HL-60 (cell line): Measurements from ENCODE around the gene P2RX1.

Experiments
- DNase-seq, 2 experiments: peaks; one replicate each; pipeline ENCODE4 v3.0.0-alpha.2; 2010 to 2020; ENCODE audit warnings: low read depth in 1 of 2, low spot score in 1 of 2
- H3K27ac ChIP-seq: fragments of 250-450 bp; sonication (Bioruptor Pico); replicated peaks from 2 replicates; pipeline ENCODE4 v1.5.1; 2020; ENCODE audit warnings: mild to moderate bottlenecking, moderate library complexity
- H3K27me3 ChIP-seq: fragments of 250-450 bp; sonication (Bioruptor Pico); 2 replicates; pipeline ENCODE4 v1.5.1; 2021; ENCODE audit warnings: mild to moderate bottlenecking, moderate library complexity; ENCODE audit not compliant: insufficient read depth, poor library complexity, severe bottlenecking
- H3K4me3 ChIP-seq: replicated peaks from 2 replicates; pipeline ENCODE4 v1.5.1; 2011; ENCODE audit warnings: mild to moderate bottlenecking, control low read depth, low read length; ENCODE audit not compliant: insufficient read depth
- GABPA ChIP-seq: IDR thresholded peaks from 2 replicates; pipeline ENCODE4 v1.6.1; 2012; ENCODE audit warnings: low read depth
- POLR2AphosphoS5 ChIP-seq: IDR thresholded peaks from 2 replicates; pipeline ENCODE4 v1.6.1; 2012; ENCODE audit warnings: low read depth
- SPI1 ChIP-seq: IDR thresholded peaks from 2 replicates; pipeline ENCODE4 v1.6.1; 2012; ENCODE audit warnings: low read depth, mild to moderate bottlenecking, borderline replicate concordance
- TF ChIP-seq, protein P1 (sequence below): IDR thresholded peaks from one replicate; pipeline ENCODE4 v1.5.1; 2011; ENCODE audit warnings: low read length, control low read depth, inconsistent platforms; ENCODE audit not compliant: insufficient read depth
- TF ChIP-seq, protein P2 (sequence below): IDR thresholded peaks from 2 replicates; pipeline ENCODE4 v1.6.1; 2012; ENCODE audit warnings: low read depth; ENCODE audit not compliant: insufficient replicate concordance

The P2RX1 gene

DNA sequence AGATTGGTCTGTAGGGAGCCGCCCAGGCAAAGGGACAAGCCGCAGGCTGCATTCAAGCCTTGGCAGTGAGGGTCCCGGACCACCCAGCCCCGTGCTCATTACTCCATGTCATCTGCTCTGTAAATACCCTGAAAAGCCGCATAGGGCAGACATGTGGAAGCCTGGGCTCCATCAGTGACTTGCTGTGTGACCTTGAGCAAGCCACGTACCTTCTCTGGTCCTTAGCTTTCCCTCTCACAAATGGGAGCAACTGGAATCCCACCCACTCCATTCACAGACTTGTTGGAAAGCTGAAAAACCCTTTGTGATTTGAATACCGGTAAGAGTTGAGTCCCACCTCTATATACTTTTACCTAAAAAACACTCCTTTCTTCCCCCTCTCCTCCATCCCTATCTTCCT, 35.3 kb downstream of the P2RX1 start:
- no peak for DNase-seq
- H3K27me3 ChIP-seq: no peaks in the 10 kb centered on the region
- H3K27ac ChIP-seq: no peak overlapping the region
- TF ChIP-seq, protein P1, sequence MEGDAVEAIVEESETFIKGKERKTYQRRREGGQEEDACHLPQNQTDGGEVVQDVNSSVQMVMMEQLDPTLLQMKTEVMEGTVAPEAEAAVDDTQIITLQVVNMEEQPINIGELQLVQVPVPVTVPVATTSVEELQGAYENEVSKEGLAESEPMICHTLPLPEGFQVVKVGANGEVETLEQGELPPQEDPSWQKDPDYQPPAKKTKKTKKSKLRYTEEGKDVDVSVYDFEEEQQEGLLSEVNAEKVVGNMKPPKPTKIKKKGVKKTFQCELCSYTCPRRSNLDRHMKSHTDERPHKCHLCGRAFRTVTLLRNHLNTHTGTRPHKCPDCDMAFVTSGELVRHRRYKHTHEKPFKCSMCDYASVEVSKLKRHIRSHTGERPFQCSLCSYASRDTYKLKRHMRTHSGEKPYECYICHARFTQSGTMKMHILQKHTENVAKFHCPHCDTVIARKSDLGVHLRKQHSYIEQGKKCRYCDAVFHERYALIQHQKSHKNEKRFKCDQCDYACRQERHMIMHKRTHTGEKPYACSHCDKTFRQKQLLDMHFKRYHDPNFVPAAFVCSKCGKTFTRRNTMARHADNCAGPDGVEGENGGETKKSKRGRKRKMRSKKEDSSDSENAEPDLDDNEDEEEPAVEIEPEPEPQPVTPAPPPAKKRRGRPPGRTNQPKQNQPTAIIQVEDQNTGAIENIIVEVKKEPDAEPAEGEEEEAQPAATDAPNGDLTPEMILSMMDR: no peak
- no peak for TF ChIP-seq SPI1
- TF ChIP-seq, protein P2, sequence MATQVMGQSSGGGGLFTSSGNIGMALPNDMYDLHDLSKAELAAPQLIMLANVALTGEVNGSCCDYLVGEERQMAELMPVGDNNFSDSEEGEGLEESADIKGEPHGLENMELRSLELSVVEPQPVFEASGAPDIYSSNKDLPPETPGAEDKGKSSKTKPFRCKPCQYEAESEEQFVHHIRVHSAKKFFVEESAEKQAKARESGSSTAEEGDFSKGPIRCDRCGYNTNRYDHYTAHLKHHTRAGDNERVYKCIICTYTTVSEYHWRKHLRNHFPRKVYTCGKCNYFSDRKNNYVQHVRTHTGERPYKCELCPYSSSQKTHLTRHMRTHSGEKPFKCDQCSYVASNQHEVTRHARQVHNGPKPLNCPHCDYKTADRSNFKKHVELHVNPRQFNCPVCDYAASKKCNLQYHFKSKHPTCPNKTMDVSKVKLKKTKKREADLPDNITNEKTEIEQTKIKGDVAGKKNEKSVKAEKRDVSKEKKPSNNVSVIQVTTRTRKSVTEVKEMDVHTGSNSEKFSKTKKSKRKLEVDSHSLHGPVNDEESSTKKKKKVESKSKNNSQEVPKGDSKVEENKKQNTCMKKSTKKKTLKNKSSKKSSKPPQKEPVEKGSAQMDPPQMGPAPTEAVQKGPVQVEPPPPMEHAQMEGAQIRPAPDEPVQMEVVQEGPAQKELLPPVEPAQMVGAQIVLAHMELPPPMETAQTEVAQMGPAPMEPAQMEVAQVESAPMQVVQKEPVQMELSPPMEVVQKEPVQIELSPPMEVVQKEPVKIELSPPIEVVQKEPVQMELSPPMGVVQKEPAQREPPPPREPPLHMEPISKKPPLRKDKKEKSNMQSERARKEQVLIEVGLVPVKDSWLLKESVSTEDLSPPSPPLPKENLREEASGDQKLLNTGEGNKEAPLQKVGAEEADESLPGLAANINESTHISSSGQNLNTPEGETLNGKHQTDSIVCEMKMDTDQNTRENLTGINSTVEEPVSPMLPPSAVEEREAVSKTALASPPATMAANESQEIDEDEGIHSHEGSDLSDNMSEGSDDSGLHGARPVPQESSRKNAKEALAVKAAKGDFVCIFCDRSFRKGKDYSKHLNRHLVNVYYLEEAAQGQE: no peak
- TF ChIP-seq POLR2AphosphoS5: no peak
- TF ChIP-seq GABPA: no peak
- no peak overlapping the region for H3K4me3 ChIP-seq

DNA sequence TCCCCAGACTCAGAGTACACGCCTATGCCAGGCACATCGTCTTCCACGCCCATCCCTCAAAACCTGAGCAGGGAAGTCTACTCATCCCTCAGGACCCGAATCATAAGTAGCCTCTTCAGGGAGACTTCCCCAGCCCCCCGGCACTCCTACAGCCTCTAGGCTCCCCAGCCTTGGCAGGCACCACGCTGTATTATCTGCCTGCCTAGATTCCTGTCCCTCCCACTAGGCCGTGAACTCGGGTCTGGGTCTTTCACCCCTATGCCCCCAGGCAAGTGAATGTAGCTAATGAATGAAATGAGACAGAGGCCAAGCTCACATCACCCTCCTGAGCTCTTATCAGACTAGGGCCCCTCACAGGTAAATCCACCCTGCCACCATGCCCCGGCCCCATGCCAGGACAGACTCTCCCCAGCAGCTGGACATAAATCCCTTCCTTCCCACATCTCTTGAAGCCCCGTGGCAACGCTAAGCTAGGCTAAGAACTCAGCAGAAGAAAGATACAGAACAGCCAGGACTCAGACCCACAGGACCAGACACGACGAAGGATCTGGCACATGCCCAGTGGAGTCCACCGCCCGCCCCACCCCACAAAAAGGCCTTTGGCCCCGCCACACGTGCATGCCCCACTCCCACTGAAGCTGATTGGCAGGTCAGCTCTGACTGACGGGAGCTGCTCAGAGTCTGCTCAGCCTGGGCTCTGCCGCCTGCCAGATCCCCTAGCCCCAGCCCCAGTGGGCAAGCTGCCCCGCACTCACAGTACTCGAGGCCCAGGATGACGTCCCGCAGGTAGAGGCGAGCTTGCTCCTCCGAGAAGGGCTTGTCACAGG, 36.5 kb downstream of the P2RX1 start:
- no peak overlapping the region for H3K27ac ChIP-seq
- TF ChIP-seq, protein P1: no peak
- no peak for TF ChIP-seq POLR2AphosphoS5
- no peak for TF ChIP-seq SPI1
- TF ChIP-seq, protein P2: no peak
- no peak for TF ChIP-seq GABPA
- no peak for DNase-seq
- H3K27me3 ChIP-seq: no peaks in the 10 kb centered on the region
- no peak overlapping the region for H3K4me3 ChIP-seq

DNA sequence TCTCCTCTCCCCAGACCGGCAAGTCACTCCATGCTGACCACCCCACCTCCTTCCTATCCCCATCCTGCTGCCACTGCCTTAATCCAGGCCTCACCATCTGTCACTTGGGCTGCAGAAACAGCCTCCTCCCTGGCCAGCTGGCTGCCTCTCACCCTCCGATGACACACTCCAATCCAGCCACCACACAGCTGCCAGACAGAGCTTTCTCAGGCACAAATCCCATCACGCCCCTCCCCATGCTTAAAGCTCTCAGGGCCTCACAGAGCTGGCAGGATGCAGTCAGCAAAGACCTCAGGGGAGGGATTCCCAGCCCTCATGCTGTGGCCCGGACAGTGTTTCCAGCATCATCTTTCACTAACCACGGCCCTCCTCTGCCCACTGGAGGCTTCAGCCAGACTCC, 37.1 kb downstream of the P2RX1 start:
- no peak for TF ChIP-seq SPI1
- TF ChIP-seq GABPA: no peak
- TF ChIP-seq, protein P1: no peak
- TF ChIP-seq POLR2AphosphoS5: no peak
- TF ChIP-seq, protein P2: no peak
- Histone ChIP-seq H3K27ac (no peak overlapping the region), H3K27me3 (no peaks in the 10 kb centered on the region), H3K4me3 (no peak overlapping the region)
- DNase-seq: no peak
